Left lobe of liver (tissue), 2 donors: ENCODE data around the gene C6orf118. TPM values are rescaled to one million over a fixed set of nuclear protein-coding genes. Genes with fewer than 3 reads are reported as not detected.

Experiments used
- ATAC-seq: fragments of 200-7000 bp; cut with Tn5 transposase; one replicate; pipeline ENCODE4 v1.9.1; 2020; ENCODE audit warnings: mild to moderate bottlenecking, moderate library complexity
- DNase-seq: peaks from one replicate; pipeline ENCODE4 v3.0.0-alpha.2; 2020; ENCODE audit warnings: low spot score
- total RNA-seq: library from RNA; stranded (reverse); gene quantifications from one replicate; pipeline ENCODE4 v1.2.1, GENCODE V29; 2021
- donor health status: DM: no; HTN: no; CAD: no; lungs with moderate emphysema.
- donor health status: DM: no; HTN: yes; CAD: no.

Gene C6orf118
- total RNA-seq, 1 donor from 2014 or later: not detected

DNA sequence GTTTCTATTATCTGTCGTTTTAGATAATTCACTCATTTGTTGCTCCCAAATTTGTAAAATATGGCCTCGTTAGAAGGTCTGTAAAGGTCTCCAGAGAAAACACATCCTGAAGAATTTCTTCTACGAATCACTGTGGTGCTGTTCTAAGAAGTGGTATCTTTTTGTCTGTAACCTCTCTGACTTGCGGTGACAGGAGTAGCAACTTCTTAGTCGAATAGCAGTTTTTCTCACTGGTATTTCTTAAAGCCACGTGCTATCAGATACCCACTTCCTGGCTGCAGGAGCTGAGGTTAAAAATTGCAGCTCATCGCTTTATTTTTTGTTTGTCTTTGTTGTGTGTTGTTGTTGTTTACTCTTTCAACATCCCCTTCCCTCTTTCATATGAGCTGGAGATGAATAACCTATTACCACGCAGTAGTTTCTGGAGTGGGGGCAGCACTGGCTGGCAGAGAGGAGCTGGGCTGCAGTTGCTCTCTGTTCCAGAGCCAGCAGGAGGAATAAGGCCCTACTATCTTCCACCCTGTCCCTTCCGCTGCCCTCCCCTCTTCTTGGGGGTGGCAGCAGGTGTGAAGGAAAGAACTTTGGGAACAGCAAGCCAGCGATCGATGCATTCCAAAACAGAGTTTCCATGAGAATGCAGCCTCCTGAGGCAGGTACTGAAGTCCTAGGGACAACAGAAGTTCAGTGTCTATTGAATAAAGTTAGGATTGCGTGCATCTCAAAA lies 64.7 kb downstream of the C6orf118 start:
- ATAC-seq (no peak), DNase-seq (no peak)

DNA sequence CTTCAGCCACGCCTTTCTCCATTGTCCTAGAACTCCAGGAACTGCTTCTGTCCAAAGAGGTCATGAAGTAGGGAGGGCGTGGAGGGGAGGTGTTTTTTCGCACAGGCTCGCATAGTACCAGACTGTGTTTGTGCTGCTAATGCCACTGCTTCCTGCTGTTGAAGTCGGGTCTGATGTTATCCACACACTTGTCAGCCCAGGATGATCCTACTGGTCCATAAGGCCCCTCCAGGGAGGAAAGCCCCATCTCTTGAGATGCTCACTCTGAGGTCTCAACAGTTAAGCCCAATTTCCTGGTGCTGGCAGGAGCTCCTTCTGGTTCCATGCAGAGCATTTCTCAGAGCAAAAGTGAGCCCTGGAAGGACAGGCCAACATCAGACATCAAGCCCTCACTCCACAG lies 65.6 kb downstream of the C6orf118 start:
- no peak for DNase-seq
- no peak for ATAC-seq

DNA sequence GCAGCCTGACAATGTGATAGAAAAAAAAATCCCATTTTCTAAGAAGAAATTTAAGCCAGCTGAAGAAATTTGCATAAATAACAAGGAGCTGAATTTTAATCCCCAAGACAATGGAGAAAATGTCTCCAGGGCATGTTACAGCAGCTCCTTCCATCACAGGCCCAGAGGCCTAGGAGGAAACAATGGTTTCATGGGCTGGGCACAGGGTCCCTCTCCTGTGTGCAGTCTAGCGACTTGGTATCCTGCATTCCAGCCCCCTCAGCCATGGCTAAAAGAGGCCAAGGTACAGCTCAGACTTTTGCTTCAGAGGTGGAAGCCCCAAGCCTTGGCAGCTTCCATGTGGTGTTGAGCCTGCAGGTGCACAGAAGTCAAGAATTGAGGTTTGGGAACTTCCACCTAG lies 73.1 kb downstream of the C6orf118 start:
- ATAC-seq: no peak
- no peak for DNase-seq

DNA sequence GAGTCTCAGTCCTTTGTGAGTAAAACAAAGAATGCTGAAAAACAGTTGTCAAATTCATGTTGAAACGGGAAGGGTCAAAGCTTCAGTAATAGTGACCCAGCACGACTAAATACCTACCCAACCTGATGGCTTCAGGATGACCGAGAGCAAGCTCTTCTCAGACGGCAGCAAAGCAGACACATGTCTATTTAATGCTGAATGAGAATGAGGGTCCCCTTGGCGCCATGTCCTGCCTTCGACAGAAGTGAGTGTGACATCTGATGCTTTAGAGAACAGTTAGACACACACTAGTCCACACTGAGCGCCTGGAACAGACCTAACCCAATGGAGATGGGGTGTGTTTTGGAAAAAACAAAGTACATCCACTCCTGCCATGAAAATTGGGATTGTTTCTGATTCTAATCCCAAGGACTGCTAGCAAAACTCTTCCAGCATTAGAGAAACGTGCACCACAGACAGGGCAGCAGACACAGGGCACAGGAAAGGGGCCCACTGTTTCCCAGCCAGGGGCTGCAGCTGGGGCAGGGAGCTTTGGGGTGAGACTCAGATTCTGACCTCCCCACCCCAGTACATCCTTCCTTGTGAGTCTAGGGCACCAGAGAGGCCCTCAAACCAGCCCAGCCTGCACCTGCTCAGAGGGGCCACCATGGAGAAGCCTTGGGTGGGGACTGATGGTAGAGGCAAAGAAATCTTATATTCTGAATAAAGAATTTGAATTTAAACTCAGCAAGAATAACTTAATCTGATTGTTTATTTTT lies 76.5 kb downstream of the C6orf118 start:
- DNase-seq: no peak
- no peak for ATAC-seq

DNA sequence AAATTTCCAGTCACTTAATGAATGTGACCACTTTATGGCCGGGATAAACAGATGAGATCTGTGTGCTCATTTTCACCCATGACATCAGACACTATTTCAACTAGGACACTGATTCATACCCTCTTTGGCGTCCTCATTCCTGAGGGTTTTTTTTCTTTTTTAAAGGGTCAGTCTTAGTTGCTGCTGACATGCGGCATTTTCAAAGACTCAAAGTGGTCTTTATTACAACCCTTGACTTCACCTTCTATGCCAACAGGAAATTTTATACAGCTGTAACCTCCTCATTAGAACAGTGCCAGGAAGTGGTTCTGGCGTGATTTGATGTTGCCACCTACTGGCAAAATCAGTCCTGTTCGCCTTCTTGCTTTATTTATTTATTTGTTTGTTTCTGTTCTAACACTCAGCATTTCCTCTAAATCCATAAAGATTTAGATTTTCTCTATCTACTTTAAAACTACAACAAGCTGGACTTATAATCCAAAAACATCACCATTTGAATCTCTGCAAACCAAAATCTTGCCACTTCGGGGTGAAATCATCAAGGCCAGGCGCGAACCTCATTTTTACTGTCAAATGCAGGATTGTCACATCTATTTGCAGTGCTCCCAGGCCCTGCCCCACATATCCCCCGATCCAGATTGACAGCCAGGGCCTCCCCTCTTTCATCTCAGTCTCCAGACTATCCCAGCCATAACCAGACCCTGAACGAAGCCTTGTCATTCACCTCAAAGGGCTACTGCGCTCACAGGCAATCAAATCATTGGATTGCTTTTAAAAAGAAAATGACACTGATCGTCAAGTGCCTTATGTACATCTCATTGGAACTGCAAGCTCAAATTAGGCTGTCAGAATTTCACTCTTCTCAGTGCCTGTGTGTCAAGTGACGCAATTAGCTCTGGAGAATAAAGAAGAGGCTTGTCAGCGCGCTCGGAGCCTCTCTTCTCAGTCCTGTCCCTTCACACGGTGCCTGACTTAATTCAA lies 77.5 kb downstream of the C6orf118 start:
- ATAC-seq (peak; percentile 50), DNase-seq (no peak)

DNA sequence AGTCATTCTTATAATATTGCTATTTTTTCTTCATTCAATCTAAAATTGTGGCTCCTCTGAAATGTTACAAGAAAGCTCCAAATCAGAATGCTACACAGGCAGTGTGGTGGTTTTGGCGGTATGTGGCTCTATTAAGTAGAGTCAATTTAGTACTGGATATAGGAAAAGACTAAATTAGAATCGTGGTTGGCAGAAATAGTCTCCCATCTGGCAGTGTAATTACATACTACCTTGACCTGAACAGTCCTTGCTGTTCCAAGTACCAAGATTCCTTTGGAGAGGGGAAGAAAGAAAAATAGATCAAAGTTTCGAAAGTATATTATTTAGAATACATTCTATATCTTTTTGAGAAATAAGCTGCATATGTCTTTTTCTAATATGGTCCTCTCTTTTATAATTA lies 78.2 kb downstream of the C6orf118 start:
- ATAC-seq (no peak), DNase-seq (no peak)
